ENCODE results near the gene GLT8D2. TPM values are rescaled to one million over a fixed set of nuclear protein-coding genes. Genes with fewer than 3 reads are reported as not detected.

GLT8D2 gene
- total and polyA plus RNA-seq, 2 experiments from 2014 or later, result 4.2 to 8.5 TPM

GRCh38 chr12:103956509-103957027 is 93.4 kb downstream of the GLT8D2 start (continued):
- no peak for TF ChIP-seq REST (IDR thresholded peaks at IDR 0.05; ENCODE audit: unreplicated experiment)
- TF ChIP-seq STAT1 (IDR thresholded peaks at IDR 0.05; ENCODE audit: unreplicated experiment), result no peak
- no peak for TF ChIP-seq POLR2AphosphoS5 (IDR thresholded peaks at IDR 0.05; ENCODE audit: low read depth)
- TF ChIP-seq EZH2phosphoT487 (IDR thresholded peaks at IDR 0.05; ENCODE audit: unreplicated experiment), result no peak
- TF ChIP-seq ETS1 (IDR thresholded peaks at IDR 0.05), result no peak
- TF ChIP-seq NANOG (IDR thresholded peaks at IDR 0.05; ENCODE audit: borderline replicate concordance), result no peak
- no peak for TF ChIP-seq ZNF331 (CRISPR knock-in tag; IDR thresholded peaks at IDR 0.05; ENCODE audit: low read depth)
- TF ChIP-seq CTCF (conservative IDR thresholded peaks at IDR 0.05; ENCODE audit: low read depth in 2 of 2), result no peak

GRCh38 chr12:103955811-103956508 is 94.0 kb downstream of the GLT8D2 start:
- Histone ChIP-seq H2AFZ (peak overlapping the region; percentile 91), H3K4me1 (ENCODE audit: insufficient read depth) (peaks cover 9% of the 10 kb centered on the region), H3K79me2 (replicated peaks; ENCODE audit: insufficient read depth) (peaks cover 47% of the 10 kb centered on the region), H3F3A (replicated peaks; ENCODE audit: low read depth) (peaks cover 8% of the 10 kb centered on the region; the same call in 1 of the 2 replicates), H3K27me3 (ENCODE audit: insufficient read depth) (no peaks in the 10 kb centered on the region), H3K27ac (ENCODE audit: low read depth) (peak overlapping the region; percentile 99), H3K4me3 (peak overlapping the region; percentile 94), H3K4me2 (peak overlapping the region; percentile 78), H3K36me3 (ENCODE audit: insufficient read depth) (peaks cover 20% of the 10 kb centered on the region; the same call in 1 of the 2 replicates), H4K20me1 (replicated peaks; ENCODE audit: insufficient read depth) (peaks cover 18% of the 10 kb centered on the region), H3K9me2 (ENCODE audit: insufficient read depth) (no peaks in the 10 kb centered on the region)
- Mint-ChIP-seq H3K27me3 (ENCODE audit: insufficient read depth, low read depth, poor library complexity) (peaks cover 11% of the 10 kb centered on the region), H3K9me3 (no peaks in the 10 kb centered on the region), H3K27ac (peak overlapping the region; percentile 97), H3K4me1 (peaks cover 15% of the 10 kb centered on the region), H3K4me3 (peak overlapping the region; percentile 87), H3K36me3 (ENCODE audit: low read depth) (peaks cover 28% of the 10 kb centered on the region)
- DNase-seq (ENCODE audit: low spot score), result no peak
- ATAC-seq, result peak; percentile 18
- TF ChIP-seq JUNB (IDR thresholded peaks at IDR 0.05; ENCODE audit: unreplicated experiment) (no peak), ZNF462 (CRISPR knock-in tag; IDR thresholded peaks at IDR 0.05) (no peak), ETS1 (IDR thresholded peaks at IDR 0.05) (no peak), STAT1 (IDR thresholded peaks at IDR 0.05; ENCODE audit: unreplicated experiment) (no peak)
